Measurements from ENCODE around the gene BCCIP.

DNA sequence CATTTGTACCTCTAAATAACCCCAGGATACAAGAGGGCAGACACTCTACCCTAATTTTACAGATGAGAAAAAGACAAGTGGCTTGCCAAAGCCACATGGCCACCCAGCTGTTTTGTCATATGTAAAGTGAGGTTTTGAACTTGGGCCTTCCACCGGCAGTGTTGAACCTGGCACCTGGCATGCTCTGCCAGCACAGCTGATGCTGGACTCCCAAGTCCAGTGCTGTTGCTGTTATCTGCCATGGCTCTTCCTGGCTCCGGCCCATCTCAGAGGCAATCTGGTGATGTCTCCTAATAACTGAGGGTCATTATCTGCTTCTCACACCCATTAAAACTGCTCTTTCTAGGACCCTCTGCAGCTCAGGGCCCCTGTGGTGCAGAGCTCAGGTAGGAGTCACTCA lies 25.0 kb downstream of the BCCIP start:
- TF ChIP-seq, protein P1, sequence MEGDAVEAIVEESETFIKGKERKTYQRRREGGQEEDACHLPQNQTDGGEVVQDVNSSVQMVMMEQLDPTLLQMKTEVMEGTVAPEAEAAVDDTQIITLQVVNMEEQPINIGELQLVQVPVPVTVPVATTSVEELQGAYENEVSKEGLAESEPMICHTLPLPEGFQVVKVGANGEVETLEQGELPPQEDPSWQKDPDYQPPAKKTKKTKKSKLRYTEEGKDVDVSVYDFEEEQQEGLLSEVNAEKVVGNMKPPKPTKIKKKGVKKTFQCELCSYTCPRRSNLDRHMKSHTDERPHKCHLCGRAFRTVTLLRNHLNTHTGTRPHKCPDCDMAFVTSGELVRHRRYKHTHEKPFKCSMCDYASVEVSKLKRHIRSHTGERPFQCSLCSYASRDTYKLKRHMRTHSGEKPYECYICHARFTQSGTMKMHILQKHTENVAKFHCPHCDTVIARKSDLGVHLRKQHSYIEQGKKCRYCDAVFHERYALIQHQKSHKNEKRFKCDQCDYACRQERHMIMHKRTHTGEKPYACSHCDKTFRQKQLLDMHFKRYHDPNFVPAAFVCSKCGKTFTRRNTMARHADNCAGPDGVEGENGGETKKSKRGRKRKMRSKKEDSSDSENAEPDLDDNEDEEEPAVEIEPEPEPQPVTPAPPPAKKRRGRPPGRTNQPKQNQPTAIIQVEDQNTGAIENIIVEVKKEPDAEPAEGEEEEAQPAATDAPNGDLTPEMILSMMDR (conservative IDR thresholded peaks at IDR 0.05; ENCODE audit: low read length): no peak
- no peak for TF ChIP-seq EZH2phosphoT487 (IDR thresholded peaks at IDR 0.05; ENCODE audit: borderline replicate concordance, low read depth, low read length)
